Natural killer cell (primary cell): Measurements from ENCODE around the gene ZBTB7A. TPM values are rescaled to one million over a fixed set of nuclear protein-coding genes. Genes with fewer than 3 reads are reported as not detected.

Experiments
- ATAC-seq, 3 donors: fragments of 150-1000 bp in 2 of 3; fragments of 200-7000 bp in 1 of 3; cut with Tn5 transposase; 1 replicate in 1 of 3; 2 replicates in 2 of 3; pipeline ENCODE4 v1.10.0; 2021; ENCODE audit warnings: mild to moderate bottlenecking in 2 of 3, moderate library complexity in 2 of 3
- DNase-seq, 2 donors: peaks; one replicate each; pipeline versions ENCODE4 v3.0.0 to v3.0.0-alpha.2; 2013 to 2021; ENCODE audit warnings: mixed read lengths in 1 of 2
- H3K27ac ChIP-seq: one replicate; pipeline ENCODE4 v1.5.1; 2013; ENCODE audit warnings: mild to moderate bottlenecking, low read length
- H3K27me3 ChIP-seq: one replicate; pipeline ENCODE4 v1.6.1; 2013; ENCODE audit warnings: low read length; ENCODE audit not compliant: control insufficient read depth, insufficient read depth
- H3K36me3 ChIP-seq: one replicate; pipeline ENCODE4 v1.6.1; 2013; ENCODE audit warnings: low read length; ENCODE audit not compliant: control insufficient read depth, insufficient read depth
- H3K4me1 ChIP-seq: one replicate; pipeline ENCODE4 v1.6.1; 2013; ENCODE audit warnings: low read length; ENCODE audit not compliant: control insufficient read depth, insufficient read depth
- H3K4me3 ChIP-seq: one replicate; pipeline ENCODE4 v1.5.1; 2013; ENCODE audit warnings: low read length
- H3K9me3 ChIP-seq: one replicate; pipeline ENCODE4 v1.6.1; 2013; ENCODE audit warnings: low read length; ENCODE audit not compliant: control insufficient read depth, insufficient read depth
- H3K27ac Mint-ChIP-seq, 2 donors: one replicate each; pipeline ENCODE4 v1.8.0; 2022; ENCODE audit warnings: mild to moderate bottlenecking in 2 of 2, mixed read lengths in 2 of 2, moderate library complexity in 1 of 2
- H3K27me3 Mint-ChIP-seq, 2 donors: one replicate each; pipeline ENCODE4 v1.8.0; 2022; ENCODE audit warnings: low read depth in 2 of 2, mixed read lengths in 2 of 2
- H3K36me3 Mint-ChIP-seq: one replicate; pipeline ENCODE4 v1.8.0; 2022; ENCODE audit warnings: mixed read lengths
- H3K4me1 Mint-ChIP-seq, 2 donors: one replicate each; pipeline ENCODE4 v1.8.0; 2022; ENCODE audit warnings: mixed read lengths in 2 of 2
- H3K4me3 Mint-ChIP-seq: one replicate; pipeline ENCODE4 v1.8.0; 2022; ENCODE audit warnings: mild to moderate bottlenecking, moderate library complexity, mixed read lengths
- H3K9me3 Mint-ChIP-seq, 2 donors: one replicate each; pipeline ENCODE4 v1.8.0; 2022; ENCODE audit warnings: mixed read lengths in 2 of 2
- WGBS: methylation state at CpG from one replicate; pipeline ENCODE4 v1.1.7; 2013; ENCODE audit warnings: missing lambda C conversion rate; ENCODE audit not compliant: insufficient coverage; 5-methylcytosine and 5-hydroxymethylcytosine counted together
- intact Hi-C: fragments of 100-400 bp; cut with micrococcal nuclease; formaldehyde crosslinking; loops from one replicate; pipeline ENCODE4 v1.14.2; 2022
- total RNA-seq, 4 donors: library from RNA; stranded (reverse); fragments of 120-200 nt in 1 of 4; gene quantifications; one replicate each; pipeline versions ENCODE4 v1.2.3 to v1.2.4, GENCODE V29; 2013 to 2022
- TF ChIP-seq, protein P1 (sequence below): fragments of 200-600 bp; IDR thresholded peaks from one replicate; pipeline ENCODE4 v1.8.0; 2022; ENCODE audit warnings: antibody characterized with exemption

The ZBTB7A gene
- total RNA-seq, 3 donors from 2014 or later (not counting 1 experiment from before 2014, with no cell fraction given): 81.6 to 97.7 (median 82.9) TPM

DNA sequence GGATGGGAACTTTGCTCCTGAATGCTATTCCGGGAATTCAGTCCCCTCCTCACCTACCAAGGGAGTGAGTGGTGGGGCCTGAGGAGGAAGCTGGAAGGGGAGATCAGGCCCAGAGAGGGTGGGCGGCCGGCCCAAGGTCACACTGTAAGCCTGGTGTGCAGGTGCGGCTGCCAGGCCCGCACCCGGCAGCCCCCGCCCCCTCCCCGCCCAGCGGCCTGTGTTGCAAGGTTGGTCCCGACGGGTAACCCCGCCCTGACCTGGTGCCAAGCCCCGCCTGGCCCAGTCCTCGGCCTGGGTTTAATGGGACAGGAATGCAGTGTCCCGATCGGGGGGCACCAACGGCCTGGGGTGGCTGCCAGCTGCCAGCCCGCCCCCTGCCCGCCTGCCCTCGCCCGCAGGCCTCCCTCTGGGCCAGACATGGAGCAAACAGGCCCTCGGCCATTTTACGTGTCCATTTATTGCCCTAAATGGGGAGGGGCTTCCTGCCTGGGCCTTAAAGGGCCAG lies 5.5 kb downstream of the ZBTB7A start:
- Histone ChIP-seq H3K4me3 (no peak overlapping the region), H3K27me3 (no peaks in the 10 kb centered on the region), H3K9me3 (no peaks in the 10 kb centered on the region), H3K36me3 (peaks cover 15% of the 10 kb centered on the region), H3K4me1 (peaks cover 75% of the 10 kb centered on the region), H3K27ac (peak overlapping the region; percentile 97)
- no peaks in the 10 kb centered on the region for H3K36me3 Mint-ChIP-seq
- ATAC-seq (no peak), DNase-seq (peak in 1 of 2 donors; percentile 59)
- 56% methylated on average over 22 of the region's 23 CpGs for WGBS
- intact Hi-C loops: no loop called here
- H3K9me3 Mint-ChIP-seq: no peaks in the 10 kb centered on the region
- TF ChIP-seq, protein P1, sequence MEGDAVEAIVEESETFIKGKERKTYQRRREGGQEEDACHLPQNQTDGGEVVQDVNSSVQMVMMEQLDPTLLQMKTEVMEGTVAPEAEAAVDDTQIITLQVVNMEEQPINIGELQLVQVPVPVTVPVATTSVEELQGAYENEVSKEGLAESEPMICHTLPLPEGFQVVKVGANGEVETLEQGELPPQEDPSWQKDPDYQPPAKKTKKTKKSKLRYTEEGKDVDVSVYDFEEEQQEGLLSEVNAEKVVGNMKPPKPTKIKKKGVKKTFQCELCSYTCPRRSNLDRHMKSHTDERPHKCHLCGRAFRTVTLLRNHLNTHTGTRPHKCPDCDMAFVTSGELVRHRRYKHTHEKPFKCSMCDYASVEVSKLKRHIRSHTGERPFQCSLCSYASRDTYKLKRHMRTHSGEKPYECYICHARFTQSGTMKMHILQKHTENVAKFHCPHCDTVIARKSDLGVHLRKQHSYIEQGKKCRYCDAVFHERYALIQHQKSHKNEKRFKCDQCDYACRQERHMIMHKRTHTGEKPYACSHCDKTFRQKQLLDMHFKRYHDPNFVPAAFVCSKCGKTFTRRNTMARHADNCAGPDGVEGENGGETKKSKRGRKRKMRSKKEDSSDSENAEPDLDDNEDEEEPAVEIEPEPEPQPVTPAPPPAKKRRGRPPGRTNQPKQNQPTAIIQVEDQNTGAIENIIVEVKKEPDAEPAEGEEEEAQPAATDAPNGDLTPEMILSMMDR: no peak
- H3K4me1 Mint-ChIP-seq: peaks cover 10 to 56% of the 10 kb centered on the region in 2 donors
- peak overlapping the region; percentile 91 to 96 for H3K27ac Mint-ChIP-seq
- peak overlapping the region; percentile 77 for H3K4me3 Mint-ChIP-seq
- H3K27me3 Mint-ChIP-seq: no peaks in the 10 kb centered on the region

GRCh38 chr19:4060621-4061177 lies 6.0 kb downstream of the ZBTB7A start:
- intact Hi-C loops: no loop called here
- Histone ChIP-seq H3K4me1 (peaks cover 81% of the 10 kb centered on the region), H3K27me3 (no peaks in the 10 kb centered on the region), H3K36me3 (peaks cover 18% of the 10 kb centered on the region), H3K4me3 (peak overlapping the region; percentile 18), H3K9me3 (no peaks in the 10 kb centered on the region), H3K27ac (peak overlapping the region; percentile 97)
- peaks cover 10 to 60% of the 10 kb centered on the region in 2 donors for H3K4me1 Mint-ChIP-seq
- H3K27ac Mint-ChIP-seq: peak overlapping the region; percentile 91 to 96
- H3K36me3 Mint-ChIP-seq: no peaks in the 10 kb centered on the region
- TF ChIP-seq, protein P1: no peak
- ATAC-seq: no peak
- H3K9me3 Mint-ChIP-seq: no peaks in the 10 kb centered on the region
- peak overlapping the region; percentile 77 for H3K4me3 Mint-ChIP-seq
- no peak for DNase-seq
- H3K27me3 Mint-ChIP-seq: no peaks in the 10 kb centered on the region
- WGBS: 70% methylated on average over 16 of the region's 16 CpGs

DNA sequence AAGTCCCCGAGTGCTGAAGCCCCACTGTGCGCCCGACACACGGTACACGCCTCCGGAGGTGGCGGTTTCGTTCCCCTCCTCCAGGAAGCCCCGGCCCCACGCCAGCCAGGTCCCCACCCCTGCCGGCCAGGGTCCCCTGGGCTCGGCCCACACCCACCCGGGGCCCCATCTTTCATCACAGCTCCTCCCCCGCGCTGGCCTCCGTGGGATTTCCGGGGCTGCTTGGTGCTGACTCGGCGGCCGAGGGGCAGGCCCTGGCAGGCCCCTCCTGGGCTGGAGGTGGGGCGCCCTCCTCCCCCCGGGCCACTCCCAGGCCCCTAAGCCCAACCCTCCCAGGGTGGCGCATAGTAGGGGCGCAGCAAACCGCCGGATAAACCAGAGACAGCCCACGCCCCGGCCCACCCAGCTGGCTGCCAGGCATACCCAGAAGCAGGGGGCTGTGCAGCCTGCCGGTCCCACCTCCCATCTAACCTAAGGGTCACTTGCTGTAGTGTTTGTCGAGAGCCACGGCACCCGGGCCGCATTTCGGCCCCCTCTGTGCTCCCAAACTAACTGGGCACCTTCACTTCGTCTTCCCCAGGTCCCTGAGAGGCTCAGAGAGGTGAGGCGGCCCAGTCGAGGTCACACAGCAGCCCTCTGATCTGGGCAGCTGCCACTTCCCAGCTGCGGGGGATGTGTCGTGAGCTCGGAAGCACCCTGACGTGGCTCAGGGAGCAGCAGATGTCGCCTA lies 6.6 kb downstream of the ZBTB7A start:
- H3K4me3 ChIP-seq: peak overlapping the region; percentile 30
- Mint-ChIP-seq H3K9me3 (no peaks in the 10 kb centered on the region), H3K27ac (peak overlapping the region; percentile 91 to 96), H3K4me1 (peaks cover 10 to 60% of the 10 kb centered on the region in 2 donors), H3K27me3 (no peaks in the 10 kb centered on the region), H3K4me3 (peak overlapping the region; percentile 77), H3K36me3 (no peaks in the 10 kb centered on the region)
- TF ChIP-seq, protein P1: no peak
- intact Hi-C loops: loop anchor here (2.0 kb wide), 1 partner anchor 49 kb away; no protein-coding TSS in a partner anchor
- H3K4me1 ChIP-seq: peaks cover 81% of the 10 kb centered on the region
- DNase-seq (peak; percentile 83 to 85), ATAC-seq (peak; percentile 67 to 81 (median 79))
- no peaks in the 10 kb centered on the region for H3K27me3 ChIP-seq
- peak overlapping the region; percentile 97 for H3K27ac ChIP-seq
- H3K36me3 ChIP-seq: peaks cover 18% of the 10 kb centered on the region
- WGBS: 41% methylated on average over 42 of the region's 42 CpGs
- no peaks in the 10 kb centered on the region for H3K9me3 ChIP-seq
